Nephron progenitor cell (in vitro differentiated cells): ENCODE measurements around the gene PGM2.

Source experiments
- DNase-seq: peaks from one replicate; pipeline ENCODE4 v3.0.0; 2021
- H3K27ac Mint-ChIP-seq: 2 replicates; pipeline ENCODE4 v1.8.0; 2021; ENCODE audit warnings: mild to moderate bottlenecking, moderate library complexity, mixed read lengths
- H3K27me3 Mint-ChIP-seq: 2 replicates; pipeline ENCODE4 v1.8.0; 2021; ENCODE audit warnings: mild to moderate bottlenecking, low read depth, mixed read lengths; ENCODE audit not compliant: poor library complexity
- H3K36me3 Mint-ChIP-seq: 2 replicates; pipeline ENCODE4 v1.8.0; 2021; ENCODE audit warnings: low read depth, mixed read lengths
- H3K4me1 Mint-ChIP-seq: 2 replicates; pipeline ENCODE4 v1.8.0; 2021; ENCODE audit warnings: mixed read lengths
- H3K4me3 Mint-ChIP-seq: 2 replicates; pipeline ENCODE4 v1.8.0; 2021; ENCODE audit warnings: mild to moderate bottlenecking, moderate library complexity, mixed read lengths
- H3K9me3 Mint-ChIP-seq: 2 replicates; pipeline ENCODE4 v1.8.0; 2021; ENCODE audit warnings: mild to moderate bottlenecking, moderate library complexity, mixed read lengths
- CTCF ChIP-seq: fragments of 200-600 bp; sonication (generic); IDR thresholded peaks from 2 replicates; pipeline ENCODE4 v1.5.0; 2021; ENCODE audit warnings: antibody characterized with exemption

The PGM2 gene

GRCh38 chr4:37797923-37798322, 28.6 kb upstream of the PGM2 start:
- no peak for TF ChIP-seq CTCF
- Mint-ChIP-seq H3K4me3 (no peak overlapping the region), H3K27me3 (no peaks in the 10 kb centered on the region), H3K4me1 (no peaks in the 10 kb centered on the region), H3K9me3 (peaks cover 3% of the 10 kb centered on the region), H3K27ac (no peak overlapping the region), H3K36me3 (no peaks in the 10 kb centered on the region)
- no peak for DNase-seq

GRCh38 chr4:37798616-37799015, 27.9 kb upstream of the PGM2 start:
- Mint-ChIP-seq H3K36me3 (no peaks in the 10 kb centered on the region), H3K9me3 (no peaks in the 10 kb centered on the region), H3K27me3 (no peaks in the 10 kb centered on the region), H3K4me3 (no peak overlapping the region), H3K4me1 (no peaks in the 10 kb centered on the region), H3K27ac (no peak overlapping the region)
- no peak for TF ChIP-seq CTCF
- DNase-seq, result no peak

- no peaks in the 10 kb centered on the region for H3K36me3 Mint-ChIP-seq
- H3K27ac Mint-ChIP-seq, result no peak overlapping the region
- no peaks in the 10 kb centered on the region for H3K9me3 Mint-ChIP-seq
Measured at GRCh38 chr4:37799941-37800554, 26.4 kb upstream of the PGM2 start.

GRCh38 chr4:37802068-37802666, 24.3 kb upstream of the PGM2 start:
- no peaks in the 10 kb centered on the region for H3K9me3 Mint-ChIP-seq
- H3K4me3 Mint-ChIP-seq, result no peak overlapping the region
- H3K4me1 Mint-ChIP-seq, result peaks cover 5% of the 10 kb centered on the region
- H3K27me3 Mint-ChIP-seq, result no peaks in the 10 kb centered on the region
- H3K36me3 Mint-ChIP-seq, result no peaks in the 10 kb centered on the region
- TF ChIP-seq CTCF, result peak; percentile 45
- DNase-seq, result peak; percentile 34
- no peak overlapping the region for H3K27ac Mint-ChIP-seq

More at GRCh38 chr4:37799941-37800554, 26.4 kb upstream of the PGM2 start:
- no peak for TF ChIP-seq CTCF
- Mint-ChIP-seq H3K27me3 (no peaks in the 10 kb centered on the region), H3K4me3 (no peak overlapping the region), H3K4me1 (no peaks in the 10 kb centered on the region)
- DNase-seq, result no peak

GRCh38 chr4:37803348-37803973, 23.0 kb upstream of the PGM2 start:
- peak; percentile 46 for TF ChIP-seq CTCF
- no peaks in the 10 kb centered on the region for H3K27me3 Mint-ChIP-seq
- H3K4me3 Mint-ChIP-seq, result no peak overlapping the region
- H3K9me3 Mint-ChIP-seq, result no peaks in the 10 kb centered on the region
- peaks cover 5% of the 10 kb centered on the region for H3K4me1 Mint-ChIP-seq
- H3K36me3 Mint-ChIP-seq, result no peaks in the 10 kb centered on the region
- no peak for DNase-seq
- no peak overlapping the region for H3K27ac Mint-ChIP-seq
